Uterus (tissue), 4 donors: ENCODE data around the gene RGS6. TPM values are rescaled to one million over a fixed set of nuclear protein-coding genes. Genes with fewer than 3 reads are reported as not detected.

ENCODE experiments used
- DNase-seq, 2 donors: peaks; one replicate each; pipeline ENCODE4 v3.0.0-alpha.2; 2019 to 2020
- H3K27ac ChIP-seq, 2 donors: fragments of 200-600 bp; sonication (generic); 1 replicate in 1 of 2; 2 replicates in 1 of 2; pipeline ENCODE4 v1.5.1; 2016 to 2018
- H3K27me3 ChIP-seq, 2 donors: fragments of 200-600 bp; sonication (generic); one replicate each; pipeline ENCODE4 v1.5.1; 2018 to 2019; ENCODE audit warnings: control low read depth in 1 of 2
- H3K36me3 ChIP-seq, 2 donors: fragments of 200-600 bp; sonication (generic); one replicate each; pipeline ENCODE4 v1.5.1; 2019; ENCODE audit warnings: control low read depth in 1 of 2
- H3K4me1 ChIP-seq, 2 donors: fragments of 200-600 bp; sonication (generic); one replicate each; pipeline ENCODE4 v1.5.1; 2018 to 2019; ENCODE audit warnings: control low read depth in 1 of 2
- H3K4me3 ChIP-seq, 2 donors: fragments of 200-600 bp; sonication (generic); 1 replicate in 1 of 2; 2 replicates in 1 of 2; pipeline ENCODE4 v1.5.1; 2018 to 2019; ENCODE audit warnings: mild to moderate bottlenecking in 1 of 2
- H3K9me3 ChIP-seq, 2 donors: fragments of 200-600 bp; sonication (generic); one replicate each; pipeline ENCODE4 v1.5.1; 2019; ENCODE audit warnings: control low read depth in 1 of 2
- CTCF ChIP-seq, 4 experiments: fragments of 200-600 bp in 2 of 4; fragments of 450-650 bp in 2 of 4; sonication (generic) in 2 of 4; IDR thresholded peaks; one replicate each; pipeline ENCODE4 v1.5.1; 2016 to 2019; ENCODE audit warnings: antibody characterized with exemption in 4 of 4, mild to moderate bottlenecking in 2 of 4, moderate library complexity in 1 of 4
- POLR2A ChIP-seq, 2 donors: fragments of 450-650 bp; IDR thresholded peaks; one replicate each; pipeline ENCODE4 v1.6.1; 2016; ENCODE audit warnings: antibody characterized with exemption in 2 of 2, mild to moderate bottlenecking in 1 of 2, moderate library complexity in 1 of 2
- intact Hi-C: fragments of 100-400 bp; cut with DNase I; formaldehyde crosslinking; loops from one replicate; pipeline ENCODE4 v1.15.1; 2023; ENCODE audit warnings: low total_unique reads
- total RNA-seq, 4 donors: library from RNA; depleted of rRNA in 3 of 4; stranded (reverse); fragments of >200 nt in 3 of 4; gene quantifications; one replicate each; pipeline versions ENCODE4 v1.1.0 to v1.2.4, GENCODE V29; 2014 to 2023
- donor health status: DM: yes; HTN: yes; CAD: no.

Gene RGS6
- total RNA-seq, 4 donors from 2014 or later, result 1.0 to 7.4 (median 6.2) TPM; not detected in 1

- no peak for DNase-seq
- TF ChIP-seq CTCF (IDR thresholded peaks at IDR 0.05) (no peak), POLR2A (IDR thresholded peaks at IDR 0.05) (no peak)
- intact Hi-C loops, result no loop called here
Measured at GRCh38 chr14:72024043-72024407, 91.8 kb downstream of the RGS6 start.

DNA sequence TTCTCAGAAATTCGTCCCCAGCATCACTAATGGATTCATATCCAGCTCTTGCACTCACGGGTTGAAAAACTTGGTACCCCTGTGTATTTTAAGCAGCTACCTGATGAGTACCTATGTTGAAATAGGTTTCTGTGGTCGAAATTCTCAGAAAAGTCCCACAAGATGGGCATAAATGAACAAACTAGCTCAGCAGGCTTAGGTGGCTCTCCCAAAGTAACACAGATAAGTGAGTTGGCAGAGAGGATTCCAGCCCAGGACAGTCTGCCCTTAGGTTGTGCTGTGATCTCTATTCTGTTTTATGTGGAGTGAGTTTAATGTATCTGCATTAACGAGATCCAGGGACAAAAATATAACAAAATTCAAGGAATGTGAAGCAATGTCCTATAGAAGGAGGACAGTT, 92.3 kb downstream of the RGS6 start:
- intact Hi-C loops, result no loop called here
- Histone ChIP-seq H3K4me3 (no peak overlapping the region), H3K27me3 (no peaks in the 10 kb centered on the region), H3K27ac (no peak overlapping the region), H3K9me3 (no peaks in the 10 kb centered on the region), H3K4me1 (no peaks in the 10 kb centered on the region), H3K36me3 (no peaks in the 10 kb centered on the region)
- DNase-seq, result no peak
- TF ChIP-seq CTCF (IDR thresholded peaks at IDR 0.05) (no peak), POLR2A (IDR thresholded peaks at IDR 0.05) (no peak)

More at GRCh38 chr14:72024043-72024407, 91.8 kb downstream of the RGS6 start:
- H3K9me3 ChIP-seq, result no peaks in the 10 kb centered on the region
- H3K4me3 ChIP-seq, result no peak overlapping the region
- H3K27ac ChIP-seq, result no peak overlapping the region
- no peaks in the 10 kb centered on the region for H3K36me3 ChIP-seq
- no peaks in the 10 kb centered on the region for H3K4me1 ChIP-seq
- no peaks in the 10 kb centered on the region for H3K27me3 ChIP-seq

DNA sequence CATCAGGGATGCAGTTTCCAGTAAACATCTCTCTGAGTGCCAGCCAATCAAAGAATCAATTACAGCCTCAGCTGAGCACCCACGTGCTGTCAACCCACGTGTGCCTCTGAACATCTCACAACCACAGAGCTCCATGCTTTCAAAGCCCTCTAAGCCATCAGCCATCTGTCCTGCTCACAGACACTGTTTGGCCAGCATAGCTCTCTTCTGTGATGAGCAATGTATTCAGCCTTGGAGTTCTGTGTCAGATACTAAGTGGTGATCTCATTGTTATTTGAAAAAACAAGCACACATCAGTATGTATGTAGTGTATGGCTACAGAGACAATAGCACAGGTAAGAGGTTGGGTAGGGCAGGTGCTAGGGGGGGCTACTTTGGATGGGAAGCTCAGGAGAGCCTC, 94.3 kb downstream of the RGS6 start:
- Histone ChIP-seq H3K36me3 (no peaks in the 10 kb centered on the region), H3K4me3 (no peak overlapping the region), H3K4me1 (no peaks in the 10 kb centered on the region), H3K27ac (no peak overlapping the region), H3K9me3 (peaks cover 0 to 3% of the 10 kb centered on the region in 2 donors), H3K27me3 (no peaks in the 10 kb centered on the region)
- DNase-seq, result no peak
- intact Hi-C loops, result no loop called here
- TF ChIP-seq CTCF (IDR thresholded peaks at IDR 0.05) (no peak), POLR2A (IDR thresholded peaks at IDR 0.05) (no peak)

GRCh38 chr14:72027061-72027460, 94.8 kb downstream of the RGS6 start:
- Histone ChIP-seq H3K9me3 (peaks cover 0 to 3% of the 10 kb centered on the region in 2 donors), H3K4me3 (no peak overlapping the region), H3K36me3 (no peaks in the 10 kb centered on the region), H3K27me3 (no peaks in the 10 kb centered on the region), H3K27ac (no peak overlapping the region), H3K4me1 (no peaks in the 10 kb centered on the region)
- DNase-seq, result no peak
- intact Hi-C loops, result no loop called here
- no peak for TF ChIP-seq CTCF (IDR thresholded peaks at IDR 0.05)

DNA sequence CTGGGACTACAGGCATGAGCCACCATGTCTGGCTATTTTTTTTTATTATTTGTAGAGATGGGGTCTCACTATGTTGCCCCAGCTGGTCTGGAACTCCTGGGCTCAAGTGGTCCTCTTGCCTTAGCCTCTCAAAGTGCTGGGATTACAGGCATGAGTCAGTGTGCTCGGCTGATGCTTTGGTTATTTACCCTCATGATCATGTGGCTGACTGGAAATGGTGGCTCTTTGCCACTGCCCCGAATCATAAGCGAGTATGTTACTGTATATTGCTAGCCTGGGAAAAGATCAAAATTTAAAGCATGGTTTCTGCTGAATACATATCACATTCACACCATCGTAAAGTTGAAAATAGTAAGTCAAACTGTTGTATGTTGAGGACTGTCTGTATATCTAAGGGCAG, 101.1 kb downstream of the RGS6 start:
- no peak for DNase-seq
- peaks cover 0 to 3% of the 10 kb centered on the region in 2 donors for H3K9me3 ChIP-seq
- no peak overlapping the region for H3K4me3 ChIP-seq
- TF ChIP-seq POLR2A (IDR thresholded peaks at IDR 0.05) (no peak), CTCF (IDR thresholded peaks at IDR 0.05) (no peak)
- H3K27ac ChIP-seq, result no peak overlapping the region
- H3K4me1 ChIP-seq, result no peaks in the 10 kb centered on the region
- H3K27me3 ChIP-seq, result no peaks in the 10 kb centered on the region
- no peaks in the 10 kb centered on the region for H3K36me3 ChIP-seq
- intact Hi-C loops, result no loop called here
